AG08396 (cell line): ENCODE results near the gene GULP1.
"Not testable (repeated sequence)": the region's sequence is repeated elsewhere in the genome, so short reads cannot be mapped to it uniquely, and the experiment has no call there.

Experiments
- DNase-seq: peaks from one replicate; pipeline ENCODE4 v3.0.0; 2012; ENCODE audit warnings: low spot score, mixed read lengths

GULP1 gene

GRCh38 chr2:188527581-188527993 lies 235.9 kb downstream of the GULP1 start:
- DNase-seq = no peak

GRCh38 chr2:188529710-188530109 lies 238.0 kb downstream of the GULP1 start:
- DNase-seq = no peak

- DNase-seq = no peak
These were observed 243.2 kb downstream of the GULP1 start for GRCh38 chr2:188534875-188535274.

- no peak for DNase-seq
These were observed 260.0 kb downstream of the GULP1 start for GRCh38 chr2:188551671-188552070.

- DNase-seq = no peak
These were observed 265.4 kb downstream of the GULP1 start for GRCh38 chr2:188557081-188557480.

GRCh38 chr2:188559455-188559854 lies 267.8 kb downstream of the GULP1 start:
- not testable (repeated sequence) for DNase-seq

GRCh38 chr2:188561473-188561979 lies 269.9 kb downstream of the GULP1 start:
- no peak for DNase-seq

- no peak for DNase-seq
These were observed 277.9 kb downstream of the GULP1 start for GRCh38 chr2:188569431-188570165.

GRCh38 chr2:188570370-188570769 lies 278.7 kb downstream of the GULP1 start:
- DNase-seq = no peak

GRCh38 chr2:188571543-188572303 lies 280.0 kb downstream of the GULP1 start:
- DNase-seq = no peak

GRCh38 chr2:188572592-188572991 lies 280.9 kb downstream of the GULP1 start:
- no peak for DNase-seq

- no peak for DNase-seq
These were observed 281.8 kb downstream of the GULP1 start for GRCh38 chr2:188573453-188573852.

GRCh38 chr2:188576006-188576405 lies 284.3 kb downstream of the GULP1 start:
- DNase-seq = no peak

- no peak for DNase-seq
These were observed 285.0 kb downstream of the GULP1 start for GRCh38 chr2:188576651-188577050.

- no peak for DNase-seq
These were observed 285.6 kb downstream of the GULP1 start for GRCh38 chr2:188577231-188577630.

GRCh38 chr2:188580738-188581137 lies 289.1 kb downstream of the GULP1 start:
- DNase-seq = no peak

GRCh38 chr2:188582211-188582610 lies 290.5 kb downstream of the GULP1 start:
- DNase-seq = no peak

- no peak for DNase-seq
These were observed 296.6 kb downstream of the GULP1 start for GRCh38 chr2:188588235-188588634.

- DNase-seq = no peak
These were observed 304.4 kb downstream of the GULP1 start for GRCh38 chr2:188596054-188596453.

- no peak for DNase-seq
These were observed 306.9 kb downstream of the GULP1 start for GRCh38 chr2:188598551-188598950.

GRCh38 chr2:188599140-188599539 lies 307.5 kb downstream of the GULP1 start:
- DNase-seq = no peak

- peak; percentile 45 for DNase-seq
These were observed 309.0 kb downstream of the GULP1 start for GRCh38 chr2:188600536-188601210.

- DNase-seq = no peak
These were observed 309.7 kb downstream of the GULP1 start for GRCh38 chr2:188601391-188601790.
